Astrocyte (in vitro differentiated cells and primary cell): ENCODE results near the gene PTGFRN. TPM values are rescaled to one million over a fixed set of nuclear protein-coding genes. Genes with fewer than 3 reads are reported as not detected.

Experiments used
- DNase-seq: peaks from one replicate; pipeline ENCODE4 v3.0.0-alpha.2; 2010; ENCODE audit warnings: low read depth
- FAIRE-seq: peaks from 2 replicates; lab custom pipeline; 2011; peaks lifted over from hg19 to GRCh38; lab: Jason Lieb, UNC
- H2AFZ ChIP-seq: 2 replicates; pipeline ENCODE4 v1.6.0; 2012; ENCODE audit warnings: low read depth, low read length, inconsistent platforms
- H3K27ac ChIP-seq: 2 replicates; pipeline ENCODE4 v1.5.1; 2011; ENCODE audit warnings: low read depth, low read length, inconsistent platforms
- H3K27me3 ChIP-seq: 2 replicates; pipeline ENCODE4 v1.6.0; 2011; ENCODE audit warnings: low read length, inconsistent platforms; ENCODE audit not compliant: insufficient read depth
- H3K36me3 ChIP-seq: 2 replicates; pipeline ENCODE4 v1.5.1; 2011; ENCODE audit warnings: low read length, inconsistent platforms; ENCODE audit not compliant: insufficient read depth
- H3K4me1 ChIP-seq: 2 replicates; pipeline ENCODE4 v1.5.1; 2011; ENCODE audit warnings: low read length, inconsistent platforms; ENCODE audit not compliant: insufficient read depth
- H3K4me2 ChIP-seq: 2 replicates; pipeline ENCODE4 v1.6.0; 2012; ENCODE audit warnings: low read length, inconsistent platforms
- H3K4me3 ChIP-seq: 2 replicates; pipeline ENCODE4 v1.5.1; 2011; ENCODE audit warnings: low read depth, mild to moderate bottlenecking, low read length, inconsistent platforms; ENCODE audit not compliant: insufficient read depth
- H3K79me2 ChIP-seq: 2 replicates; pipeline ENCODE4 v1.6.0; 2012; ENCODE audit warnings: mild to moderate bottlenecking, low read length, inconsistent platforms; ENCODE audit not compliant: insufficient read depth
- H3K9ac ChIP-seq: 2 replicates; pipeline ENCODE4 v1.6.0; 2012; ENCODE audit warnings: mild to moderate bottlenecking, low read length, inconsistent platforms
- H3K9me3 ChIP-seq: 2 replicates; pipeline ENCODE4 v1.5.1; 2012; ENCODE audit warnings: low read depth, mild to moderate bottlenecking, low read length, inconsistent platforms; ENCODE audit not compliant: insufficient read depth
- H4K20me1 ChIP-seq: 2 replicates; pipeline ENCODE4 v1.6.0; 2012; ENCODE audit warnings: low read length, inconsistent platforms; ENCODE audit not compliant: insufficient read depth
- H3K27ac Mint-ChIP-seq: one replicate; pipeline ENCODE4 v1.8.0; 2021; ENCODE audit warnings: mild to moderate bottlenecking, mixed read lengths; ENCODE audit not compliant: unreplicated experiment
- H3K27me3 Mint-ChIP-seq: one replicate; pipeline ENCODE4 v1.8.0; 2021; ENCODE audit warnings: low read depth, mixed read lengths; ENCODE audit not compliant: unreplicated experiment
- H3K36me3 Mint-ChIP-seq: one replicate; pipeline ENCODE4 v1.8.0; 2021; ENCODE audit warnings: low read depth, mixed read lengths; ENCODE audit not compliant: unreplicated experiment
- H3K4me1 Mint-ChIP-seq: one replicate; pipeline ENCODE4 v1.8.0; 2021; ENCODE audit warnings: low read depth, mixed read lengths; ENCODE audit not compliant: unreplicated experiment
- H3K4me3 Mint-ChIP-seq: one replicate; pipeline ENCODE4 v1.8.0; 2021; ENCODE audit warnings: mild to moderate bottlenecking, moderate library complexity, mixed read lengths; ENCODE audit not compliant: unreplicated experiment
- H3K9me3 Mint-ChIP-seq: one replicate; pipeline ENCODE4 v1.8.0; 2021; ENCODE audit warnings: mild to moderate bottlenecking, mixed read lengths; ENCODE audit not compliant: unreplicated experiment
- CTCF ChIP-seq: IDR thresholded peaks from 2 replicates; pipeline ENCODE4 v1.5.1; 2011; ENCODE audit warnings: low read depth, mild to moderate bottlenecking, inconsistent platforms, low read length, moderate library complexity; ENCODE audit not compliant: insufficient read depth
- EZH2 ChIP-seq: IDR thresholded peaks from 2 replicates; pipeline ENCODE4 v1.6.1; 2012; ENCODE audit warnings: mild to moderate bottlenecking, low read length, inconsistent platforms; ENCODE audit not compliant: insufficient read depth
- total RNA-seq: library from RNA; stranded (reverse); gene quantifications from 2 replicates; pipeline ENCODE4 v1.2.1, GENCODE V29; 2021

PTGFRN gene
- total RNA-seq, 1 donor from 2014 or later: 157 TPM

- no peaks in the 10 kb centered on the region for H3K9me3 ChIP-seq
- peaks cover 3% of the 10 kb centered on the region for H3K79me2 ChIP-seq
- Mint-ChIP-seq H3K4me1 (peaks cover 8% of the 10 kb centered on the region), H3K9me3 (no peaks in the 10 kb centered on the region), H3K4me3 (no peak overlapping the region), H3K27me3 (no peaks in the 10 kb centered on the region), H3K27ac (no peak overlapping the region), H3K36me3 (peaks cover 23% of the 10 kb centered on the region)
- H3K36me3 ChIP-seq: peaks cover 13% of the 10 kb centered on the region
- H3K9ac ChIP-seq: no peak overlapping the region
- H3K4me3 ChIP-seq: no peak overlapping the region
- H4K20me1 ChIP-seq: no peaks in the 10 kb centered on the region
- DNase-seq: peak; percentile 54
- no peak for FAIRE-seq
- no peak overlapping the region for H2AFZ ChIP-seq
- H3K4me1 ChIP-seq: peaks cover 4% of the 10 kb centered on the region
- H3K4me2 ChIP-seq: no peak overlapping the region
- no peaks in the 10 kb centered on the region for H3K27me3 ChIP-seq
- TF ChIP-seq CTCF: no peak
- TF ChIP-seq EZH2: no peak
- H3K27ac ChIP-seq: no peak overlapping the region
These were observed 57.1 kb downstream of the PTGFRN start for GRCh38 chr1:116966791-116967190.

- Mint-ChIP-seq H3K36me3 (peaks cover 23% of the 10 kb centered on the region), H3K4me3 (no peak overlapping the region), H3K4me1 (peaks cover 24% of the 10 kb centered on the region), H3K9me3 (peaks cover 2% of the 10 kb centered on the region), H3K27ac (no peak overlapping the region), H3K27me3 (no peaks in the 10 kb centered on the region)
- Histone ChIP-seq H3K36me3 (peaks cover 10% of the 10 kb centered on the region), H3K27ac (no peak overlapping the region), H3K4me1 (peaks cover 17% of the 10 kb centered on the region), H3K79me2 (peaks cover 3% of the 10 kb centered on the region), H4K20me1 (no peaks in the 10 kb centered on the region), H2AFZ (no peak overlapping the region), H3K9me3 (no peaks in the 10 kb centered on the region), H3K27me3 (no peaks in the 10 kb centered on the region), H3K4me3 (no peak overlapping the region), H3K9ac (no peak overlapping the region), H3K4me2 (no peak overlapping the region)
- TF ChIP-seq EZH2: no peak
- no peak for TF ChIP-seq CTCF
- FAIRE-seq (no peak), DNase-seq (no peak)
These were observed 59.0 kb downstream of the PTGFRN start for GRCh38 chr1:116968724-116969123.

GRCh38 chr1:116971258-116971860 is 61.6 kb downstream of the PTGFRN start:
- no peaks in the 10 kb centered on the region for H4K20me1 ChIP-seq
- no peak for FAIRE-seq
- no peak overlapping the region for H2AFZ ChIP-seq
- Mint-ChIP-seq H3K4me3 (no peak overlapping the region), H3K27ac (peak overlapping the region; percentile 88), H3K9me3 (peaks cover 5% of the 10 kb centered on the region), H3K4me1 (peaks cover 29% of the 10 kb centered on the region), H3K27me3 (no peaks in the 10 kb centered on the region), H3K36me3 (peaks cover 37% of the 10 kb centered on the region)
- peaks cover 4% of the 10 kb centered on the region for H3K36me3 ChIP-seq
- H3K79me2 ChIP-seq: peaks cover 3% of the 10 kb centered on the region
- H3K4me1 ChIP-seq: peaks cover 17% of the 10 kb centered on the region
- peak overlapping the region; percentile 78 for H3K27ac ChIP-seq
- peak overlapping the region; percentile 59 for H3K9ac ChIP-seq
- no peak for TF ChIP-seq CTCF
- no peak for TF ChIP-seq EZH2
- DNase-seq: peak; percentile 49
- no peak overlapping the region for H3K4me2 ChIP-seq
- no peaks in the 10 kb centered on the region for H3K27me3 ChIP-seq
- no peaks in the 10 kb centered on the region for H3K9me3 ChIP-seq
- H3K4me3 ChIP-seq: no peak overlapping the region
